Amygdala (tissue), 56 donors: ENCODE results near the gene ANXA11.

ENCODE experiments used
- DNase-seq, 56 donors: peaks; one replicate each; lab custom pipeline; 2025; lab: John Stamatoyannopoulos, UW

ANXA11 gene

DNA sequence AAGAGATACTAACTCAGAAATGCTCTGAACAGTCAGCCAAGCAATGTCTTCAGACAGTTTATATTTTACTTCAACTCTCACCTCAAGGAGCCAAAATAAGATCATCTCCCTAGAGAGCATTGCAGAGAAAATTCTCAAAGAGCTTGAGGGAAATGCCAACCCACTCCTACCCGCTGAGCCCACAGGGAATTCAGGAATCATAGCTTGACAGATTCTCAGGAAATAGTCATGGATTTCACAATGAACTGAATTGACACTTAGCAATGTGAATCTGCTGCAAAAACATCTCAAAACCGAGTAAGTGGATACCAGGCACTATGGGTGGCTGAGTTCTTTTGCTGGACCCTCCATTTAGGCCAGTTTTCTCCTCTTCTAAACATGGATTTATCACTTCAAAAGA is 82.6 kb downstream of the ANXA11 start:
- no peak for DNase-seq

DNA sequence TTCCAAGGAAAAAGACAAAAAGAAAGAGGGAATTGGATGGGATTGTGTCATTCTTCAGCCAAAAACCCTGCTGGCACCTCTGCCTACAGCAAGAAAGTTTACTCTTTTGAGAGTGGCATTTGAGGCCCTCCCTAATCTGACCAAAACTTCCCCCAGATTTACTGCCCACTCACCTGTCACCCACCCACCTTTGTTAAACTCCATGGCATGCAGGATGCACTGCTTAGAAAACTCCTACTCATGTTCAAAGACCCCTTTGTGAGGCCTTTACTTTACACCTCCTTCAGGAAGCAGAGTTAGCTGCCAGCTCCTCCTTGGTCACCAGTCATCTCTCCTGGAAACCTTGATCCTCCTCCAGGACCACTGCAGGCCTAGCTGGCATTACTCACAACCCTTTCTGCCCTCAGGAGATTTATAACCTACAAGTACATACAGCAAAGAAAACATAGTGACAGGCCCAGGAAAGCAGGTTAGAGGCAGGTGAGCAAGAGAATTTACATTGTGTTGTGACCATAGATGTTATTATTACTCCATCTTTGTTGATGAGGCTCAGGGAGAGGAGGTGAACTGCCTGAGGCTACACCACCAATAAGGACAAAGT is 83.1 kb downstream of the ANXA11 start:
- DNase-seq: no peak

DNA sequence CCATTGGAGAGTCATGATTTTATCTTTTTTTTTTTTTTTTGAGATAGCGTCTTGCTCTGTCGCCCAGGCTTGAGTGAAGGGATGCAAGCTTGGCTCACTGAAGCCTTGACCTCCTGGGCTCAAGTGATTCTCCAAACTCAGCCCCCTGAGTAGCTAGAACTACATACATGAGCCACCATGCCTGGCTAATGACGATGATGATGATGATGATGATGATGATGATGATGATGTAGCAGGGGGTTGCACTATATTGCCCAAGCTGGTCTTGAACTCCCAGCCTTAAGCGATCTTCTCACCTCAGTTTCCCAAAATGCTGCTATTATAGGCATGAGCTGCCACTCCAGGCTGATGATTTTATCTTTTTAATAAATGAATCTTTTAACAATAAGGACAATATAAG is 86.7 kb downstream of the ANXA11 start:
- no peak for DNase-seq

DNA sequence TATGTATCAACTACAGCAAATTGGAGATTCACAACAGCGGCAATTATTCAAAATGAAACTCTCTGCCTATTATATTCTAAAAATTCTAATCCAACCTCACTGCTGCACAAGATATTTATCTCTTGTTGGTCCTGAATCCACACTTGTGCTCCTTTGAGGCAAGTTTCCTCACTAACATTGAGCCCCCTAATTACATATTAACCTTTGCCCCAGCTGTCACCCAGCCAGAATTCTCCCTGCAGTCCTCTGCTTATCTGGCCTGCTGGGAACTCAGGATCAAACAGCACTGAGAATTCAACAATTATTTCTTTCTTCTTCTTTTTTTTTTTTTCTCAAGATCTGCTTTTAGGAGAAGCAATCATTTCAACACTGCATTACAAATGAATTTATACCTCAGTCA is 94.4 kb downstream of the ANXA11 start:
- no peak for DNase-seq

DNA sequence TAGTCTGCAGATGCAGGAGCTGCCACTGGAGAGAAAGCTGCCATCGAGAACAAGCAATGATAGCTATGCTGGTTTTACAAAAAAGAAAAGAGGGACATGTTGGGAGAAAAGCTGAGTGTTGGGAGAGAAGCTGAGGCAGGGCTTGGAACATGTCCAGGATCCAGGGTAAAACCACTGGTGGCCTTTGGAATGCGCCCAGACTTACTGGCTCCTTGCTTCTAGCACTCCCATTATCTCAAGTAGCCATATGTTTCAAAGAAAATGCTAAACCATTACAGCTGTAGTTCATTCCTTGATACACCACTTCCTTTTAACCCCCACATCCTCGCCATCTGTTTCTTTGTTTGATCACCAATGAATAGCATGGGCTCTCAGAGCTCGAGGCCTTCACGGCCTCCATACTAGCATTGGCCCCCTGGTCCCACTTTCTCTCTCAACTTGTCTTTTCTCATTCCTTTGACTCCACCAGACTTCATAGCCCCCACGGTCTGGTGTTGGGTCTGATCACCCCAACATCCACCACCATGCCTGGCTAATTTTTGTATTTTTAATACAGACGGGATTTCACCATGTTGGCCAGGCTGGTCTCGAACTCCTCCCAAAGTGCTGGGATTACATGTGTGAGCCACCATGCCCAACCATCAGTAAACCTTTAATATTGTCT is 96.6 kb downstream of the ANXA11 start:
- DNase-seq: no peak

DNA sequence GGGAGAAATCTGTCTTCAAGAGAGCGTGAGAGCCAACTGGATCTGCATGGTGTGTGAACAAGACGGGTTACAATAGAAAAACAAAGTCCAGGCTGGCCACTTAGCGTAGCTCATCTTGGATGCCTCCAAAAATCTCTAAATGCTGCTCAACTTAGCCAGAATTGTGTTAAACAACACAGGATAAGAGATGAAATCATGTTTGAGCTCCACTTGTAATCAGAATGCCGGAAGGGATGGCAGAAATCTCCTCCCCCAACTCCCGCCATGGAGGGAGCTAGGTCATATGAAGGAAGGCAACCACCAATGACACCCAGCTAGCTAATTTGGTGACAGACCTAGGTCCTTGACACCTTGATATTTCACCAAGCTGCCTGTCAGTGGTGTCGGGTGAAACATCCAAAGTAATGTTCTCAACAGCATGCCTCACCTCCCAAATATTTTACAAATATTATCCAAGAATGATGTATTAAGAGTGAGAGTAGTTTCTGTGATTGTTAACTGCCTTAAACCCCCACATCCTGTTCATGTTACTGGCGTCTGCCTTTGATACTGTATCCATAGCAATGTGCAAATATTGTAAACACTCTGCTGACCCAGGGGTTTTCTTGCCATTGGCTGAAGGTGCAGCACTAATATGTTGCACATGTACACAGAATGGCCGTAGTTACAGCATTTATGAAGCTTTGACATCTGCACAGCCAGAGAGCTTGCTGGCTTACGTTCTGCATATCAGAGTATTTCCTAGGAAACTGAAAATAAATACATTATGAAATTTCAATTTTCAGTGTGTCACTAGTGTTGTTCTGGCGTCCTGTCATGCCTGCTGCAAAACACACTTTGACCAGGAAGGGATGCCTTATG is 101.0 kb downstream of the ANXA11 start:
- DNase-seq: no peak
